Colonic mucosa (tissue), 4 donors: ENCODE results near the gene AXIN2. TPM values are rescaled to one million over a fixed set of nuclear protein-coding genes. Genes with fewer than 3 reads are reported as not detected.
"Not testable (repeated sequence)": the region's sequence is repeated elsewhere in the genome, so short reads cannot be mapped to it uniquely, and the experiment has no call there.

Experiments used
- DNase-seq: peaks from one replicate; pipeline ENCODE4 v3.0.0-alpha.2; 2020
- H3K27ac ChIP-seq: fragments of 200-600 bp; one replicate; pipeline ENCODE4 v1.8.0; 2021
- H3K27me3 ChIP-seq: fragments of 200-600 bp; one replicate; pipeline ENCODE4 v1.8.0; 2021
- H3K36me3 ChIP-seq: fragments of 200-600 bp; one replicate; pipeline ENCODE4 v1.8.0; 2021
- H3K4me1 ChIP-seq: fragments of 200-600 bp; one replicate; pipeline ENCODE4 v1.8.0; 2021; ENCODE audit warnings: mild to moderate bottlenecking
- H3K4me3 ChIP-seq: fragments of 200-600 bp; one replicate; pipeline ENCODE4 v1.8.0; 2021
- H3K9ac ChIP-seq, 2 donors: one replicate each; pipeline ENCODE4 v1.7.0; 2013; ENCODE audit warnings: control low read depth in 2 of 2, low read depth in 2 of 2, low read length in 2 of 2
- H3K9me3 ChIP-seq: fragments of 200-600 bp; one replicate; pipeline ENCODE4 v1.8.0; 2021
- intact Hi-C: fragments of 100-400 bp; cut with DNase I; formaldehyde crosslinking; loops from one replicate; pipeline ENCODE4 v1.14.1; 2022
- total RNA-seq, 2 donors: library from RNA; stranded (reverse); fragmentation: NEBNext Ultra II Directional in 1 of 2; extraction: Animal tissue kit (Norgen Biotek cat#: 25700) in 1 of 2; gene quantifications; one replicate each; pipeline ENCODE4 v1.2.1, GENCODE V29; 2021
- TF ChIP-seq, protein P1 (sequence below): fragments of 200-600 bp; IDR thresholded peaks from one replicate; pipeline ENCODE4 v1.8.0; 2022; ENCODE audit warnings: antibody characterized with exemption, mild to moderate bottlenecking
- donor health status: healthy.
- donor health status: DM: no; HTN: no; CAD: no.
- donor health status: DM: no; HTN: no; CAD: no.

AXIN2 gene
- total RNA-seq, 2 donors from 2014 or later: 38.0 to 41.6 TPM

DNA sequence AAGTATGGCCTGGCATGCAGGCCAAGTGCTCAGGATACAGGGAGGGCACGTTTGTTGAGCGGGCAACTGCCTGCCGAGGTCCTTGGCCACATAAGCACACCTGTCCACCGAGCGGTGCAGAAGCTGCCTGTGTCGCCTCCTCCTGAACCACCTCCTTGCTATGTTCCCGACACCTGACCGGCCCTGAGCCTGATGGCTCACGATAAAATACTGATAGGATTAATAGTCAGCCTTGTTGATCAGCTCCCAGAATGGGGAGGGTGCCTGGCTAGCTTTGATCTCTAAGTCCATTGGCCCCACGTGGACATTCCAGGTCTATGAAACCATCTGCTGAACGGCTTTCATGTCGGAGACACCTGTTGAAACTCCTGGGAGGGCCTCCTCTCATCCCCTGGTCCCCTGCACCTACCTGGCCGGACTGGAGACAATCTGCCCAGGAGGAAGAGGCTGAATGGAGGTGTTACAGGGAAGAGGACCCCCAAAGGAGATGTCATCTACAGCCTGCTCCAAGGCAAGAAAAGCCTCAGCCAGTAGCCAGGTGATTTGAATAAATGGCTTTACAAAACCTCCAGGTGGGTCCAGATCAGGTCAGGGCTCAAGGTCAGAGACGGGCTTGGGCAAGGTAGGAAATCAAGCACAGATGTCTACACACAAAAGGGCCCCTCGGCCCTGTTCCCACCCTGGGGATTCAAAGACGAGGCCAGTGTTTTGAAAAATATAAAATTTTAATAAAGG is 33.4 kb downstream of the AXIN2 start:
- Histone ChIP-seq H3K9me3 (no peaks in the 10 kb centered on the region), H3K4me1 (no peaks in the 10 kb centered on the region), H3K27ac (no peak overlapping the region), H3K36me3 (no peaks in the 10 kb centered on the region), H3K9ac (no peak overlapping the region), H3K4me3 (no peak overlapping the region), H3K27me3 (no peaks in the 10 kb centered on the region)
- TF ChIP-seq, protein P1, sequence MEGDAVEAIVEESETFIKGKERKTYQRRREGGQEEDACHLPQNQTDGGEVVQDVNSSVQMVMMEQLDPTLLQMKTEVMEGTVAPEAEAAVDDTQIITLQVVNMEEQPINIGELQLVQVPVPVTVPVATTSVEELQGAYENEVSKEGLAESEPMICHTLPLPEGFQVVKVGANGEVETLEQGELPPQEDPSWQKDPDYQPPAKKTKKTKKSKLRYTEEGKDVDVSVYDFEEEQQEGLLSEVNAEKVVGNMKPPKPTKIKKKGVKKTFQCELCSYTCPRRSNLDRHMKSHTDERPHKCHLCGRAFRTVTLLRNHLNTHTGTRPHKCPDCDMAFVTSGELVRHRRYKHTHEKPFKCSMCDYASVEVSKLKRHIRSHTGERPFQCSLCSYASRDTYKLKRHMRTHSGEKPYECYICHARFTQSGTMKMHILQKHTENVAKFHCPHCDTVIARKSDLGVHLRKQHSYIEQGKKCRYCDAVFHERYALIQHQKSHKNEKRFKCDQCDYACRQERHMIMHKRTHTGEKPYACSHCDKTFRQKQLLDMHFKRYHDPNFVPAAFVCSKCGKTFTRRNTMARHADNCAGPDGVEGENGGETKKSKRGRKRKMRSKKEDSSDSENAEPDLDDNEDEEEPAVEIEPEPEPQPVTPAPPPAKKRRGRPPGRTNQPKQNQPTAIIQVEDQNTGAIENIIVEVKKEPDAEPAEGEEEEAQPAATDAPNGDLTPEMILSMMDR: no peak
- intact Hi-C loops: no loop called here
- DNase-seq: no peak

DNA sequence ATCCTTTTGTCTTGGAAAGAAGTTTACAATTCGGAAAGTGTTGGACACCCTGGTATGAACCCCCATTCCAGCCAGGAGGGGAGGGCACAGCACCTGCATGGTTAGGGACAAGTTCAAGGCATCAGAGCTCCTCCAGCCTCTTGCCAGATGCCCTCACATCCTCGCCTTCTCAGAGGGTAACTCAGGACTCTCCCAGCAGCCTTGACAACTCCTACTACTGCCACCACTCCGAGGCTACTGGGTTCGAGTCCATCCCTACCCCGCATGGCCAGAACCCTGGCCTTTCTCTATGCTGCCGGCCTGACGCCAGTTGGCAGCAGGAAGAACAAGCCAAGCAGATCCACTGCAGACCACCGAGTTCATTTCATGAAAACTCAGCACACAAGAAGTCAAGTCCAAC is 34.1 kb downstream of the AXIN2 start:
- no peaks in the 10 kb centered on the region for H3K9me3 ChIP-seq
- no peak overlapping the region for H3K27ac ChIP-seq
- no peak overlapping the region for H3K4me3 ChIP-seq
- TF ChIP-seq, protein P1: no peak
- no peak overlapping the region for H3K9ac ChIP-seq
- no peaks in the 10 kb centered on the region for H3K27me3 ChIP-seq
- no peaks in the 10 kb centered on the region for H3K36me3 ChIP-seq
- no peaks in the 10 kb centered on the region for H3K4me1 ChIP-seq
- DNase-seq: no peak
- intact Hi-C loops: no loop called here

DNA sequence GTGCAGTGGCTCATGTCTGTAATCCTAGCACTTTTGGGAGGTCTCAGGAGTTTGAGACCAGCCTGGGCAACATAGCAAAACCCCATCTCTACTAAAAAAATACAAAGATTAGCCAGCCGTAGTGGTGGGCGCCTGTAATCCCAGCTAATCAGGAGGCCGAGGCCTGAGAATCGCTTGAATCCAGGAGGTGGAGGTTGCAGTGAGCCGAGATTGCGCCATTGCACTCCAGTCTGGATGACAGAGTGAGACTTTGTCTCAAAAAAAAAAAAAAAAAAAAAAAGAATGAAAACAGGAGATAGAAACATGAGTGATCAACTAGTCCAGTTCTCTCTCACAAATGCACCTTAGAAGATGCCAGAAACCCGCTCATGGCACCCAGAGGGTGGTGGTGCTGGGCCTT is 34.6 kb downstream of the AXIN2 start:
- H3K9ac ChIP-seq, H3K27ac ChIP-seq, H3K36me3 ChIP-seq, intact Hi-C loops, H3K9me3 ChIP-seq, DNase-seq, H3K4me3 ChIP-seq, H3K4me1 ChIP-seq, H3K27me3 ChIP-seq: not testable (repeated sequence)

DNA sequence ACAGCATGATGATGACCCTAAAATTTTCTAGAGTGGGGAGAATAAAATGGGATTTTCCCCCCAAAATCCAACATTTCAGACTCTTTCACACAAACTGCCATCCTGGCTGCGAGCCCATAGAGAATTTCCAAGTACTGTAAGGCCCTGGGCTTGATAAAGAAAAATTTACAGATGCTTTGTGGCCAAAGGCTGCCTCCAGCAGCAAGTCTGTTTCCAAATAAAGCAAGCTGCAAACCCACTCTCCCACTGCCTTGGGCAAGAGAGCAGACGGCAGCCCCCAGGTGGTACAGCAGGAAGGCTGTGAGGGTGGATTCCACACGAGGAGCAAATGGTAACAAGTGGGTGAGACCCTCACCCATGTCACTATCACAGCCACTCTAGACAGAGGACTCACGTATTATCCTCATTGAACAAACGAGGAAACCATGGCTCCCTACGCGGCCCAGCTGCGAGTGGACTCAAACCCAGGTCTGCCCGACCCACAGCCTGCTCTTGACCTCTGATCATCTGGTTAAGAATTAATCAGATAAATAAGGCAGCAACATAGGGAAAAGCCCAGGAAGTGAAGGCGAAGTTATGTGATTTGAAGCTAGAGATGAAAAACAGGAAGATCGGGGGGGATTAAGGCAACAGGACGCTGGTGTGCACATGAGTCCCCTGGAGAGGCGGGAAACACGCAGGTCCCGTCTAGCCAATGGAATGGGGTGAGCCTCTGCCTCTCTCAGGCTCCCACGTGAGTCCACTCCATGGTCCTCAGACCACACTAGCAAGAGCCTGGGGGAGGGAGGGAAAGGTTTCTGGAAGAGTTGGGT is 37.4 kb downstream of the AXIN2 start:
- no peak for DNase-seq
- Histone ChIP-seq H3K36me3 (no peaks in the 10 kb centered on the region), H3K27ac (no peak overlapping the region), H3K9ac (no peak overlapping the region), H3K4me1 (no peaks in the 10 kb centered on the region), H3K4me3 (no peak overlapping the region), H3K9me3 (no peaks in the 10 kb centered on the region), H3K27me3 (no peaks in the 10 kb centered on the region)
- TF ChIP-seq, protein P1: no peak
- intact Hi-C loops: no loop called here

DNA sequence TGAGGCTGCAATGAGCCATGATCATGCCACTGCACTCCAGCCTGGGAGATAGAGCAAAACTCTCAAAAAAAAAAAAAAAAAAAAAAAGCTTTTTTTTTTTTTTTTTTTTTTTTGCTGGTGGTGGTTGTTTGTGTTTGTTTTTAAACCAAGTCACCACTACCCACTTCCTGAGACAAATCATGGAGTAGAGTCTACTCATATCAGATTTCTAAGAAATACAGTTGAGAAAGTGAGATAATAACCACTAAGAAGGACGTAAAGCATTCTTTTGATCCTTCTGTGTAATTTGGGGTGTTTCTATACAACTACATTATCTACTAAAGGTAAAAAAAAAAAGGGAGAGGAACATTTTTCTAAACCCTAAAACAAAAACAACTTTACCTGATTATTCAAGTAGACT is 38.0 kb downstream of the AXIN2 start:
- no peaks in the 10 kb centered on the region for H3K4me1 ChIP-seq

More for the DNA sequence above, 38.0 kb downstream of the AXIN2 start:
- H3K9me3 ChIP-seq: no peaks in the 10 kb centered on the region
- H3K27ac ChIP-seq: no peak overlapping the region
- no peak overlapping the region for H3K9ac ChIP-seq
- no peaks in the 10 kb centered on the region for H3K36me3 ChIP-seq
- H3K27me3 ChIP-seq: no peaks in the 10 kb centered on the region
- TF ChIP-seq, protein P1: no peak
- H3K4me3 ChIP-seq: no peak overlapping the region
- intact Hi-C loops: no loop called here
- no peak for DNase-seq
